ENCODE measurements around the gene PDIA4. TPM values are rescaled to one million over a fixed set of nuclear protein-coding genes. Genes with fewer than 3 reads are reported as not detected.
A peak's percentile ranks its signal among the peaks of the same experiment; 100 is the strongest.

PDIA4 gene
- total and polyA plus RNA-seq, 2 donors (not counting 1 experiment from before 2014, with no cell fraction given) = 210 to 266 TPM

GRCh38 chr7:149005427-149006344 lies 22.6 kb downstream of the PDIA4 start:
- DNase-seq (ENCODE audit: low read depth in 2 of 2) = peak; percentile 54 to 74
- H3K9me3 ChIP-seq (ENCODE audit: control insufficient read depth, insufficient read depth, low read depth, low read length) = no peaks in the 10 kb centered on the region
- TF ChIP-seq EZH2 (IDR thresholded peaks at IDR 0.05; ENCODE audit: low read length, missing control alignments) = no peak
- peak; percentile 63 to 73 for TF ChIP-seq CTCF (conservative IDR thresholded peaks at IDR 0.05 in 1 of 2, IDR thresholded peaks at IDR 0.05 in 1 of 2; ENCODE audit: low read depth in 1 of 2, low read length in 2 of 2)
- no peaks in the 10 kb centered on the region for H4K20me1 ChIP-seq (ENCODE audit: control insufficient read depth, extremely low read depth, insufficient read depth, low read length)
- H3K4me1 ChIP-seq (ENCODE audit: control insufficient read depth, extremely low read depth, insufficient read depth, low read length) = peaks cover 2% of the 10 kb centered on the region
- peaks cover 32% of the 10 kb centered on the region for H3K36me3 ChIP-seq (ENCODE audit: control insufficient read depth, insufficient read depth, low read length)
- H3K27me3 ChIP-seq (ENCODE audit: control insufficient read depth, insufficient read depth, low read length) = no peaks in the 10 kb centered on the region
- H3K27ac ChIP-seq (ENCODE audit: insufficient read depth, low read length) = no peak overlapping the region
- no peak overlapping the region for H2AFZ ChIP-seq (ENCODE audit: low read length)
- no peaks in the 10 kb centered on the region for H3K79me2 ChIP-seq (ENCODE audit: control insufficient read depth, insufficient read depth, low read length)
- H3K9ac ChIP-seq (ENCODE audit: insufficient read depth, low read length) = no peak overlapping the region
- H3K4me3 ChIP-seq (replicated peaks in 1 of 4; ENCODE audit: control extremely low read depth in 1 of 4, insufficient read depth in 1 of 4, low read depth in 3 of 4, low read length in 4 of 4) = no peak overlapping the region
- no peak overlapping the region for H3K4me2 ChIP-seq (ENCODE audit: extremely low read depth, insufficient read depth, low read length)

- Histone ChIP-seq H2AFZ (ENCODE audit: low read length) (no peak overlapping the region), H3K4me3 (replicated peaks in 1 of 4; ENCODE audit: control extremely low read depth in 1 of 4, insufficient read depth in 1 of 4, low read depth in 3 of 4, low read length in 4 of 4) (no peak overlapping the region), H3K9me3 (ENCODE audit: control insufficient read depth, insufficient read depth, low read depth, low read length) (no peaks in the 10 kb centered on the region), H3K36me3 (ENCODE audit: control insufficient read depth, insufficient read depth, low read length) (peaks cover 32% of the 10 kb centered on the region), H3K4me2 (ENCODE audit: extremely low read depth, insufficient read depth, low read length) (no peak overlapping the region), H4K20me1 (ENCODE audit: control insufficient read depth, extremely low read depth, insufficient read depth, low read length) (no peaks in the 10 kb centered on the region), H3K9ac (ENCODE audit: insufficient read depth, low read length) (no peak overlapping the region), H3K79me2 (ENCODE audit: control insufficient read depth, insufficient read depth, low read length) (no peaks in the 10 kb centered on the region), H3K27ac (ENCODE audit: insufficient read depth, low read length) (no peak overlapping the region), H3K27me3 (ENCODE audit: control insufficient read depth, insufficient read depth, low read length) (no peaks in the 10 kb centered on the region), H3K4me1 (ENCODE audit: control insufficient read depth, extremely low read depth, insufficient read depth, low read length) (peaks cover 2% of the 10 kb centered on the region)
- TF ChIP-seq CTCF (conservative IDR thresholded peaks at IDR 0.05 in 1 of 2, IDR thresholded peaks at IDR 0.05 in 1 of 2; ENCODE audit: low read depth in 1 of 2, low read length in 2 of 2) = no peak
- TF ChIP-seq EZH2 (IDR thresholded peaks at IDR 0.05; ENCODE audit: low read length, missing control alignments) = no peak
- peak in 1 of 2 donors; percentile 20 for DNase-seq (ENCODE audit: low read depth in 2 of 2)
These were observed 23.6 kb downstream of the PDIA4 start for GRCh38 chr7:149004405-149005370.

Measured in fibroblast of lung (primary cell).